AG08395 (cell line): Measurements from ENCODE around the gene KLK5.
"Not testable (repeated sequence)": the region's sequence is repeated elsewhere in the genome, so short reads cannot be mapped to it uniquely, and the experiment has no call there.

Source experiments
- DNase-seq: peaks from one replicate; pipeline ENCODE4 v3.0.0; 2012; ENCODE audit warnings: mixed read lengths, low spot score

Gene KLK5

DNA sequence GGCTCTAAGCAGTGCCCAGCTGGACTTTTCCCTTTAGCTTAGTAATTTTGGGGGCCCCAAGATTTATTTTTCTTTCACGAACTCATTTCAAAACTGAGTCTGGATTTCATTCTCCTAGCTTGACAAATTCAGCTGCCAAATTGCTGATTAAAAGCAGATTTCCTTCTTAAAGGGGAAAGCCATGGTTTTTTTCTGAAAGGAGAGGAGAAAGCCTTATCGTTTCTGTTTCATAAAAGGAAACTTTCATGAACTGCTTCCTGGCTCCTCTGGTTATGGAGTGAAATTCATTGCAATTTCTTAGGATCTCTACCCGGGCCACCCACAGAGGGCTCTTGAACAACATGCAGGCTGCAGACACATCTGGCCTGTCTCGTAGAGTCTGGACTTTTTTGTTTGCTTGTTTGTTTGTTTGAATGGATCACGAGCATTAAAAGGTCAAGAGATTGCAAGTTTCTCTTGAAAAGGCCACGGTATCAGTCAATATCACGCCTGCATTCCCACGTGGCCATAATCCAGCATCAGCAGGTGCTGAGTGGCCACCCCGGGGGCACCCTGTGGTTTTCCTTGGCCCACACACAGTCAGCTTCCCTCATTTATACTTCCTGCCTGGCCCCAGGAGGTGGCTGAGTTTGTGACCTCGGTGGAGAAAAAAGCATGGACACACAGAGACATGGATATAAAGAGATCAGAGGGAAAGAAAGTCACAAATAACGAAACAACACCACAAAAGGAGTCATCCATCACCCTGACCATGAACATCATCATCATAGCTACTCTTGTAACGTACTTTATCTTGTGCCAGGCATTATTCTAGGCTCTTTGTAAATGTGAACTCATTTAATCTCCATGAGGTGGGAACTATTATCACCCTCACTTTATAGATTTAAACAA lies 31.2 kb downstream of the KLK5 start:
- DNase-seq: no peak

GRCh38 chr19:50916069-50916468 lies 36.8 kb downstream of the KLK5 start:
- no peak for DNase-seq

- DNase-seq: no peak
Observed at GRCh38 chr19:50912727-50913716, 39.8 kb downstream of the KLK5 start.

DNA sequence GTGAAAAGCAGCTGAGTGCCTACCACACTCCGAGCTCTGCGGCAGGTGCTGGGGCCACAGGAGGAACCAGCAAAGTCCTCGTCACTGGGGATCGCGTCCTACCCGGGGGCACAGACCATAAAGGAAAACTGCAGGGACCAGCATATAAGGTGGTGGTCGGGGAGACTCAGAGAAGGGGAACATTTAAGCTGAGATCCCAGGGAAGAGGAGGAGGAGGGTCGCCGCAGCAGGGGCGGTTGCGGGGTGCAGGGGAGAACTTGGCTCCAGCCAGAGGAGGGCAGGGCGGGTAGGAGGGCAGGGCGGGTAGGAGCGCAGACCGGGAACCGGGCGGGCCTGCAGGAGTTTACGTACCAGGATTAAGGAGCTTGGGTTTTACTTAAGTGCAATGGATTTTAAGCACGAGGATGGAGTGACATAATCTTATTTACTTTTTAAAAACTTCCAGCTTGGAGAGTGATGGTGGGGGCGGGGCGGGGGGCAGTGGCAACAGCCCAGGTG lies 40.7 kb downstream of the KLK5 start:
- no peak for DNase-seq

- no peak for DNase-seq
Observed at GRCh38 chr19:50911206-50912101, 41.4 kb downstream of the KLK5 start, which contains the start of gene KLK4. Gene KLK4, minus strand, starts transcription at chr19:50911395. Its CDS starts 657 bp downstream, at chr19:50910738.

GRCh38 chr19:50910722-50911121 lies 42.1 kb downstream of the KLK5 start:
- DNase-seq: no peak

DNA sequence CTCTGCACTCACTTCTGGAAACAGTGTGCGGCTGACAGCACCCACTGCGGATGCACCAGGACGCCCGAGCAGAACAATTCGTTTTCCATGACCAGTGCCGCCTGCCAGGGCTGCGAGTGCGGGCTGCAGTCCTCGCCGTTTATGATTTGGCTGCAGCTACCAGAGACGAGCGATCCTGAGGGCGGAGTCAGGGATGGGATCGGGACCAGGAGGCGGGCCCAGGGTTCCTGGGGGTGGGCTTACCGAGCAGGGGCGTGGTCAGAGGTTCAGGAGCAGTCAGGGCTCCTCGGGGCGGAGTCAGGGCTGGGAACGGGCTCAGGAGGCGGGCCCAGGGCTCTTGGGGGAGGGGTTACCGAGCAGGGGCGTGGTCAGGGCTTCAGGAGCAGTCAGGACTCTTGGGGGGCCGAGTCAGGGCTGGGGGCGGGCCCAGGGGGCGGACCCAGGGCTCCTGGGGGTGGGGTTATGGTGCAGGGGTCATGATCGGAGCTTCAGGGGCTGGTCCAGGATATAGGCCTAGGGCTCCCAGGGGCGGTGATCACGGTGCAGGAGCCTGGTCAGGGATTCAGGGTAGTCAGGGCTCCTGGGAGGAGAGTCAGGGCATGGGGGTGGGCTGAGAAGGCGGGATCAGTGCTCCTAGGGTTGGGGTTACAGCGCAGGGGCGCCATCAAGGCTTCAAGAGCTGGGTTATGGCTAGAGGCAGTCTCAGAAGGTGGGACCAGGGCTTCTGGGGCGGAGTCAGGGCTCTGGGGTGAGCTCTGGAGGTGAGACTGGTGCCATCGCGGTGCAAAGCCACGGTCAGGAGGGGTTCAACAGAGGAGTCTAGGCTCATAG lies 43.4 kb downstream of the KLK5 start:
- peak; percentile 9 for DNase-seq

- DNase-seq: no peak
Observed at GRCh38 chr19:50908336-50908735, 44.5 kb downstream of the KLK5 start.

DNA sequence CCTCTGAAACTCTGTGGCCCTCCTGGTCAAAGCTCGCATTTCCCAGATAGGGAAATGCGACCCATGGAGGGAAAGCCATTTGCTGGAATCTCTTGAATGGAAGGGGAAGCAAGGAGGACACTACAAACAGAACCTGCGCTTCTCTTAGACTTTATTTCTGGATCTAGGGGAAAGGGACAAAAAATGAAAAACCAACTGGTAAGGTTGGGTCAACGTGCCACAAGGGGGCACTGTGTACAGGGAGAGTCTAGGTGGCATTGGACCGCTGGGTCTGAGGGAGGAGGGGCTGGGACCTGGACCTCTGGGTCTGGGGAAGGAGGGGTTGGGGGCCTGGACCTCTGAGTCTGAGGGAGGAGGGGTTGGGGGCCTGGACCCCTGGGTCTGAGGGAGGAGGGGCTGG lies 46.6 kb downstream of the KLK5 start:
- DNase-seq: no peak

GRCh38 chr19:50902640-50903039 lies 50.2 kb downstream of the KLK5 start:
- no peak for DNase-seq

GRCh38 chr19:50899569-50899968 lies 53.3 kb downstream of the KLK5 start:
- DNase-seq: no peak

- no peak for DNase-seq
Observed at GRCh38 chr19:50898018-50898417, 54.8 kb downstream of the KLK5 start.

DNA sequence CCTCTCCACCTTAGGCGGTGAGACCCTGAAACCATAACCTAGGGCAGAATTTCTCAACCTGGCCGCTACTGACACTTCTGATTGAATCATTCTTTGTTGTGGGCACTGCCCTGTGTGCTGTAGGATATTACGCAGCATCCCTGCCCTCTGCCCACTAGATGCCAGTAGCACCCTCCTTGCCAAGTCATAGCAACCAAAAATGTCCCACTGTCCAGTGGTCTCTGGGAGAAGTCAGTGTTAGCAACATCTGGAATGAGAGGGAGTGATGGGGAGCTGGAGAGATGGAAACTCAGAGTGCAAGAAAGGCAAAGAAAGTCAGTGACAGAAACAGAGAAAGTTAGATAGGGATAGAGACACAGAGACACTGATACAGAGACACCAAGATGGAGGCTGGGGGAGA lies 55.2 kb downstream of the KLK5 start:
- DNase-seq: no peak

DNA sequence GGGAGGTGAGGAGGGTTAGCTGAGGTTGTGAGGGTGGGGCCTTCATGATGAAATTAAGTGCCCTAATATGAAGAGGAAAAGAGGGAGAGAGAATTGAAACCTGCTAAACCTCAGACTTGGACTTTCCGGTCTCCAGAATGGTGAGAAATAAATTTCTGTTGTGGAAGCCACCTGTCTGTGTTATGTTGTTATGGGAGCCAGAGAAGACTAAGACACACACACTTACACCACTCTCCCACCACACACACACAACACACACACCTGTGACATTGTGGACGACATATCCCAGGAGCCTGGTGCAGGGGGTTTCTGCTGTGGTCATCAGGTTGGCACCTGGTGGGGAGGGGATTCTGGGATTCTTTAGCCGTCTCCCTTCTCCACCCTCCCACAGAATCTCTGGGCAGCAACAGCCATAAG lies 55.6 kb downstream of the KLK5 start:
- DNase-seq: no peak

DNA sequence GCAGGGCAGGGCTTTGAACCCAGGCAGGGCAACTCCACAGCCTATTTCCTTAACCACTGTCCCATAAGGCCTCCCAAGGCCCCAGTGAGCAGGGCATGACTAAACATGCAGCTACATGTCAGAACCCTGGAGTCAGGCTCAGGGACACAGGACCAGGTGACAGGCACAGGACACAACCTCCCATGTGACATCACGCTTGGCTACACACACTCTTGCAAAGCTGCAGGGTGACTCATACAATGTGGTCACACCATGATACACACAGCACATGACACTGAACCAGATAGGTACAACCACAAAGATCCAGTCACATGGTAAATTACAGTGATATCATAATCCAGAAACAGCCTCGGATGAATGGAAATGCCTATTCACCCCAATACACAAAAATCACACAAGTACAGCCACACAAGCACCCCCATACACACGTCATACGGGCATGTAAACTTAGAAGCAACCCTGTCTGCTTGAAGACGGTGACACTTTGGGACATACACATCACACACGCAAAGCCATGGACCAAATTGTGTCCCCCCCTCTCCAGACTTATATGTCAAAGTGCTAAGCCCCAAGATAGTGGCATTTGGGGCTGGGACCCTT lies 56.1 kb downstream of the KLK5 start:
- no peak for DNase-seq

- not testable (repeated sequence) for DNase-seq
Observed at GRCh38 chr19:50896089-50896590, 56.7 kb downstream of the KLK5 start.

DNA sequence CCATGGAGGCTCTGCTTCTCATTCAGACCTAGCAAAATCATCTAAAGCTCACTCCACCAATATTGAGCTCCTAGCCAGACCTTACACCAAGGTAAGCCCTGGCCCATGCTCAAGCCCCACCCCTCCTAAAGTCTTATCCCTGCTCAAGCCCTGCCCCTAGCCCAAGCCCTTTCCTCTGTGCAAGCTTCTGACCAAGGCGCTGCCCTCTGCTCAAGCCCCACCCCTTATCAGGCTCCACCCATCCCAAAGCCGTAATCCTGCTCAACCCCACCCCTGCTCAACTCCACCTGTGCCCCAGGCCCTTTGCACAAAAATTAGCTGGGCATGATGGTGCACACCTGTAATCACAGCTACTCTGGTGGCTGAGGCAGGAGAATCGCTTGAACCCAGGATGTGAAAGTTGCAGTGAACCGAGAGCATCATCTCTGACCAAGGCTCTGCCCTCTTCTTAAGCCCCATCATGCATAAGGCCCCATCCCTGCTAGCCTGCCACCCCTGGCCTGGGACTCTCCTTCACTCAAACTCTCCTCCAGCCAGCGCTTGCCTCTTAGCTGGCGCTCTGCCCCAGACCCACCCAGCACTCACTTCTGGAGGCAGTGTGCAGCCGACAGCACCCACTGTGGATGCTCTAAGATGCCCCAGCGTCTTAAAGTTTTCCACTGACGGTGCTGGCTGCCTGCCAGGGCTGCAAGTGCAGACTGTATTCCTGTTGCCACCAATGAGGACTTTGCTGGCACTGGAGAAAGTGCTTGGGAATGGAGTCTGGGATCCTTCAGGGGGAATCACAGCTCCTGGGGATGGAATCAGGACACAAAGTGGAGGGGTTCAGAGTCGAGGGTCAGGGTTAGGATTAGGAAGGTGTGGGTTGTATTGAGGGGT lies 58.1 kb downstream of the KLK5 start:
- no peak for DNase-seq
